T-helper 1 cell (primary cell): ENCODE data around the gene RAP2A.

Experiments
- DNase-seq, 5 donors: peaks; one replicate each; pipeline ENCODE4 v3.0.0-alpha.2; 2012 to 2020
- total RNA-seq, 4 donors: gene quantifications; one replicate each; lab custom pipeline; 2026; lab: John Stamatoyannopoulos, UW

Gene RAP2A
- 22.4 to 31.9 (median 24.7) reads per million in 4 donors for total RNA-seq

GRCh38 chr13:97433727-97434396 lies at the start of gene RAP2A:
TSS of gene RAP2A (plus strand) at chr13:97434169. CDS start at chr13:97434471, 302 bp downstream.
- peak; percentile 83 to 95 (median 85) for DNase-seq

GRCh38 chr13:97384371-97384770 lies 49.6 kb upstream of the RAP2A start:
- no peak for DNase-seq

DNA sequence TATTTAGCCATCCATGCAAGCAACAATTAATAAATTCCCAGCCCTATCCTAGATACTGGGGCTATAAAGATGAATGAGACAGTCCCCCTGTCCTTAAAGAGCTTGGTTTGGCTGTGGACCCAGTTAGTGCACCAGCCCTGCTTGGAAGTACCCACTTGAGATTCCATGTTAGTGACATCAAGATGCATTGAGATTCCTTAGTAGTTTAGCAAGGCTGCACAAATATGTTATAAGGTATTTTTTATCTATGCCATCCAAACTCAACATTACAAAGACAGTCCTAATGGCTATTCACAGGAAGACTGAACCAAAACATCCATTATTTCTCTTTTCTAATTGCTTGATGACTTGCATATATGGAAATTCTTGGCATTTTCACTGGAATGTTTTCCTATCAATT lies 48.8 kb upstream of the RAP2A start:
- DNase-seq, result no peak

GRCh38 chr13:97385854-97386253 lies 48.1 kb upstream of the RAP2A start:
- DNase-seq, result no peak

- peak in 1 of 5 donors; percentile 39 for DNase-seq
Observed at GRCh38 chr13:97386801-97387484, 47.0 kb upstream of the RAP2A start.

- no peak for DNase-seq
Observed at GRCh38 chr13:97387485-97387839, 46.5 kb upstream of the RAP2A start.

- no peak for DNase-seq
Observed at GRCh38 chr13:97387890-97388289, 46.1 kb upstream of the RAP2A start.

GRCh38 chr13:97388373-97388772 lies 45.6 kb upstream of the RAP2A start:
- DNase-seq, result no peak

GRCh38 chr13:97390941-97391600 lies 42.9 kb upstream of the RAP2A start:
- DNase-seq, result no peak

- no peak for DNase-seq
Observed at GRCh38 chr13:97392020-97392419, 41.9 kb upstream of the RAP2A start.

- no peak for DNase-seq
Observed at GRCh38 chr13:97394542-97394941, 39.4 kb upstream of the RAP2A start.

DNA sequence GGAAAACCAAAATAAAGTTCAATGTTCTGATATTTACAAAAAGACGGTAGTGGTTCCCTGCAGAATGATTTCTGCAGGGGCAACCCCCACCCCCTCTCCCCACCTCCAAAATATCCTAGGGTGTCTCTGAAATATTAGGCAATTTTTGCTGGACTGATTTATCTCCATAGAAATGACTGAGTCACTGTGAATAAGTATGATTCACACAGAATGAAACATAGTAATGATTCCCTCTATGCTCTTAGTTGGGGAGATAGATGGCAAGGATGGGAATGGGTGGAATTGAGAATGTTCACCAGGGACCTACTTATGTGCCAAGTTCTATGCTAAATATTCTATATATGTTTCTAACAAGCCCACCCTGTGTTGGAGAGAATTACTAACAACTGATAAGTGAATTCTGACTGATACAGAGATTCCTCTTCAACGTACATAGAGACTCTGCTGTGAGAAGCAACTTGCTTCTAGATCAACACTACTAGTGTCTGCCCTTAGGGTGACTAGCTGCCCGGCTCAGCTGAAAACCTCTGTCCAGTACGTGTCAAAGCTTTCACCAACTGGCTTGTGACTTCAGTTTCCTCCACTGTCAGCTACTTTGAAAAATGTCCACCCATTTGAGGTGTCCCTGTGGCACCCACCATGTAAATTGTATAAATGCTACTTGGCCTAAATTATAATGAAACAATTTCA lies 38.4 kb upstream of the RAP2A start:
- no peak for DNase-seq

- no peak for DNase-seq
Observed at GRCh38 chr13:97397267-97397666, 36.7 kb upstream of the RAP2A start.

- DNase-seq, result no peak
Observed at GRCh38 chr13:97401421-97401820, 32.5 kb upstream of the RAP2A start.

- DNase-seq, result no peak
Observed at GRCh38 chr13:97403893-97404750, 29.8 kb upstream of the RAP2A start.

- no peak for DNase-seq
Observed at GRCh38 chr13:97407540-97407939, 26.4 kb upstream of the RAP2A start.

- DNase-seq, result no peak
Observed at GRCh38 chr13:97408938-97409337, 25.0 kb upstream of the RAP2A start.

GRCh38 chr13:97411984-97412383 lies 22.0 kb upstream of the RAP2A start:
- DNase-seq, result no peak

GRCh38 chr13:97413694-97414093 lies 20.3 kb upstream of the RAP2A start:
- no peak for DNase-seq

GRCh38 chr13:97414392-97414791 lies 19.6 kb upstream of the RAP2A start:
- no peak for DNase-seq

DNA sequence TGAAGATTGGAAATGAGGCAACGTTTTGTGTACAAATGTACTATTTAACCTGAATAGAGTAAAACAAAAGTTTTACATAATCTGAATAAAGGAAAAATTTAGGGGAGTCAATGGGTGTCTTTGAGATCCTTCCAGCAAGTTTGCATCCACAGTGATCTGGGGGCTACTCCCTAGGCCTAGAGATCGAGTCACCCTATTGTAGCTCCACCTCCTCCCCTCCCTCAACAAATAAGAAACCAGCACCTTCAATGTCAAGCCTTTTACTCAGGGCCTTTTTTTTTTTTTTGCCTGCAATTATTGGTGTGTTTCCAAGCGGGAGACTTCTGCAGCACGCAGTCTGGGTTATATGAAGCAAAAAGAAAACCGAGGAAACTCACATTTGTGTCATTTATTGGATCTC lies 16.3 kb upstream of the RAP2A start:
- no peak for DNase-seq
